Fibroblast of villous mesenchyme (primary cell): ENCODE results near the gene ABTB2. TPM values are rescaled to one million over a fixed set of nuclear protein-coding genes. Genes with fewer than 3 reads are reported as not detected.
A peak's percentile ranks its signal among the peaks of the same experiment; 100 is the strongest.

Experiments
- DNase-seq: peaks from one replicate; pipeline ENCODE4 v3.0.0-alpha.2; 2010; ENCODE audit warnings: low read depth
- H3K4me3 ChIP-seq: 2 replicates; pipeline ENCODE4 v1.5.1; 2011; ENCODE audit warnings: low read depth, mild to moderate bottlenecking, low read length
- CTCF ChIP-seq: IDR thresholded peaks from 2 replicates; pipeline ENCODE4 v1.5.1; 2012; ENCODE audit warnings: low read depth, mild to moderate bottlenecking, low read length; ENCODE audit not compliant: insufficient read depth
- total RNA-seq: library from RNA; depleted of rRNA; stranded (reverse); fragments of >200 nt; gene quantifications from 2 replicates; pipeline ENCODE4 v1.2.3, GENCODE V29; 2012

The ABTB2 gene
- total RNA-seq, 1 donor: 3.9 TPM

- no peak for TF ChIP-seq CTCF
Observed at GRCh38 chr11:34275486-34275885, 82.3 kb downstream of the ABTB2 start.

GRCh38 chr11:34274712-34275398 is 83.0 kb downstream of the ABTB2 start:
- TF ChIP-seq CTCF: no peak
- DNase-seq: peak; percentile 98
- no peak overlapping the region for H3K4me3 ChIP-seq

More at GRCh38 chr11:34275486-34275885, 82.3 kb downstream of the ABTB2 start:
- DNase-seq: no peak
- H3K4me3 ChIP-seq: no peak overlapping the region

GRCh38 chr11:34273099-34273498 is 84.7 kb downstream of the ABTB2 start:
- TF ChIP-seq CTCF: no peak
- no peak for DNase-seq
- no peak overlapping the region for H3K4me3 ChIP-seq

- TF ChIP-seq CTCF: no peak
- H3K4me3 ChIP-seq: no peak overlapping the region
- DNase-seq: no peak
Observed at GRCh38 chr11:34271727-34272126, 86.1 kb downstream of the ABTB2 start.

GRCh38 chr11:34270711-34271110 is 87.1 kb downstream of the ABTB2 start:
- H3K4me3 ChIP-seq: no peak overlapping the region
- no peak for TF ChIP-seq CTCF
- DNase-seq: no peak

GRCh38 chr11:34269694-34270245 is 88.0 kb downstream of the ABTB2 start:
- no peak overlapping the region for H3K4me3 ChIP-seq
- TF ChIP-seq CTCF: no peak
- DNase-seq: no peak

- DNase-seq: no peak
- no peak for TF ChIP-seq CTCF
- H3K4me3 ChIP-seq: no peak overlapping the region
Observed at GRCh38 chr11:34268906-34269430, 88.8 kb downstream of the ABTB2 start.
